GM21381 (cell line): ENCODE data around the gene IFT74.
"Not testable (repeated sequence)": the region's sequence is repeated elsewhere in the genome, so short reads cannot be mapped to it uniquely, and the experiment has no call there.

Experiments
- ATAC-seq: cut with Tn5 transposase; IDR thresholded peaks from one replicate; pipeline ENCODE4 v1.9.1; 2021; ENCODE audit warnings: mild to moderate bottlenecking, moderate library complexity; ENCODE audit not compliant: unreplicated experiment

The IFT74 gene

DNA sequence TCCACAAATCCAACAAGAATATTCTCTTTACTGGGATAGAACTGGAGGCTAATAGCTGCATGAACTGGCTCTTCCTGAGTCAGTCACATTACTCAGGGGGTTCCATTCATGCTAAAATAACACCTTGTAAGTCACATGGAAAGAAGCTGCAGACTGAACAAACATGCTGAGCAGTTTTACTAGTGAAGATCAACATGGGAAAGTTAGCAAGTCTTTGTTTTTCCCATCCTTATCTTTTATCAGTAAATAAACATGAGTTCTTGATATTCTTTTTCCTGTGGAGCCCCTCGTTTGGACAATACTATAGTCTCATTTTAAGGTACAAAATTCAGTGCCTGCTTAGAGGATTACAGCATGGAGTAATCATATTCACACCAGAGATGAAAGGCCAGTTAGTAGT is 109.1 kb downstream of the IFT74 start:
- no peak for ATAC-seq

DNA sequence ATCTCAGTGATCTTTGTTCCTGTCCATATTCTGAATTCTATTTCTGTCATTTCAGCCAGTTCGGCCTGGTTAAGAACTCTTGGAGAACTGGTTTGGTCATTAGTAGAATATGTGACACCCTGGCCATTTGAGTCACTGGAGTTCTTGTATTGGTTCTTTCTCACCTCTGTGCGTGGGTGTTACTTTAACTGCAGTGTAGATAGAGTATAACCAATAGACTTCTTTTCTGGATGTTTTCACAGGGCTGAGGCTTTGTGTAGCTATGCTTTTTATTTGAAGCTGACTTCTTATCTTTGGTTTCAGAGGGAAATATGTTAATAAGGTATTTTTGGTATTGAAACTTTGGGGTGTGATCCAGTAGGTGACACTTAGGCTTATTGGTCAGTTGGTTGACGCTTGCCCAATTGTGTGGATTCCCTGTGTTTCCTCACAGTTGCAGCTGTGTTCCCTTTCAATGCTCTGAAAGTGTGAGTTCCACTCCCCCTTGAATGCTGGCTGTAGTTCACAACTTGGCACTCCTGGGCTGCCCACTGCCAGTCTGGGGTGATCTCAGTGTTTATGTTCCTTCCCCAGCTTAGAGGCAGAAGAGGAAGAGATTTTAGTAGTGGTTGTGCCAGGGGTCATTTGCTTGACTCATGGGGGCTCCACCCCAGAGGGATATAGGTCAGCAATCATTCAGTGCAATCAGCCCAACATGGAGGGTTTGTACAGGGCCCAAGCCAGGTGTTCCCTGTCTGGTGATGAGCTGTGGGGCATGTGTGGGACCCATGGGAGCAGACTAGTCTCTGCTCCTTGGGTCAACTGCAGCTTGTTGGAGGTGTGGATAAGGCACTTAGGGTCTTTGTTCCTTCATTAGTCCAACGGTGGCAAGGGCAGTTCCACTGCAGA is 117.9 kb downstream of the IFT74 start:
- ATAC-seq, result no peak

DNA sequence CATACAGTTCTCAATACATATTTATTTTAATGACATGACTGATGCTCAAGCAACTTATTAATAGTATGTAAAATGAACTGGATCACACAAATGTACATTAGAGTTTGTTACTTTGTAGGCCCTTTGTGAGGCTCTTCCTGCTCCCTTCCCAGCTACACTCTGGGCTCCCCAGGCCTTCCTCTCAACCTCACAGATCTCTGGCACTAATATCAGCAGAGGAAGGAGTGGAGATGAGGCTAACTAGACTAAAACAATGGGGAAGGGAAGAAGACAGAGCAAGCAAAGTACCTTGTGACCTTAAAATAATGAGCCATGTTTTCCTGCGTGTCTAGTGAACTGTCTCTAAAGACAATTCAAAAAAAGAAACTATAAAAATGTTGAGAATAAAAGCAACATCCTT is 122.5 kb downstream of the IFT74 start:
- no peak for ATAC-seq

DNA sequence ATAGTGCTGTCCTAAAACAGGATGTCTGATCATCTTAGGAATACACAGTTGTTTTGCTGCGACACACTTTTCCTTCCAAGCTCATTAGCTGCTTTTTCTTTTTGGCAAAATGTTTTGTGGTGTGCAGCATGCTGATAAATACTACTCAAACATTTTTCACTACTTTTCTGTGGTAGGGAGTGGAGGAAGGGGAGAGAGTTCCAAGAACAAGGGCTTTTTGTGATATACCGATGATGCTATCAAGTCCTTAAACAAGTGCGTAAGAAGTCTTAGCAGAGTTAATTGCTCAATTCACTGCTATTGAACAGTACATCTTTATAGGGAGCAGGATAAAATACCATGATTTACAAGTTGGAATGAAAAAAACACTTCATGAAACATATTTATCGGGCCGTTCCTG is 129.2 kb downstream of the IFT74 start:
- no peak for ATAC-seq

DNA sequence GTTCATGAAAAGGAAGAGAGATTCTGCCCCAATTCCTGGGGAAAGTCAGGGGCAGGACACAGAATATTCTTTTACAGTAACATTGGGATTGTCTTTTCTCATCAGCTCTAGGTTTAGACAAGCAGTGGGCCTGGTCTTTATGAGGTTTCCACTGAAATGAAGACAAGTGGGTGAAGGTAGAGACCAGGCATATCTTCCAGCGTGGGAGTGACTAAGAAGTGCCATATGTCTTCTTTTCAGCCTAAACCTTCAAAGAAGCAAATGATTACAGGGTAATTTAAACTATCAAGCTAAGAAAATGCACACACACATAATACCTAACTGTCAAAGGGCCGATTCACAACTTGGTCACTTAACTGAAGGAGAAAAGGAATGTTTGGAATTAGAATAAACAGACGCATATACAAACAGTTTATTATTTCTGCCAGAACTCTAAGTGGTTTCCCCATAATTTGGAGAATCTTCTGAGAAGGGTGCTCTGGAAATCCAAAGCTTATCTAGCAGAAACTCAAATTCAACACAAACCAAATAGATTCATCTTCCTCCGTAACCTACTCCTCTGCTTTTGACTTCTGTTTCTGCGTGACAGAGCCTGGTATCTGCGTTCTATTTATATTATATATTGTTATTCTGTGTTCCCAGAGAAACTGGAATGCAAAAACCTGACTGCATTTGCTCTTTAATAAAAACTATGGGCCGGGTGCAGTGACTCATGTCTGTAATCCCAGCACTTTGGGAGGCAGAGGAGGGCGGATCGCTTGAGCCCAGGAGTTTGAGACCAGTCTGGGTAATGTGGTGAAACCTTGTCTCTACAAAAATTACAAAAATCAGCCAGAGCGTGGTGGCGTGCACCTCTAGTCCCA is 130.8 kb downstream of the IFT74 start:
- ATAC-seq, result no peak

DNA sequence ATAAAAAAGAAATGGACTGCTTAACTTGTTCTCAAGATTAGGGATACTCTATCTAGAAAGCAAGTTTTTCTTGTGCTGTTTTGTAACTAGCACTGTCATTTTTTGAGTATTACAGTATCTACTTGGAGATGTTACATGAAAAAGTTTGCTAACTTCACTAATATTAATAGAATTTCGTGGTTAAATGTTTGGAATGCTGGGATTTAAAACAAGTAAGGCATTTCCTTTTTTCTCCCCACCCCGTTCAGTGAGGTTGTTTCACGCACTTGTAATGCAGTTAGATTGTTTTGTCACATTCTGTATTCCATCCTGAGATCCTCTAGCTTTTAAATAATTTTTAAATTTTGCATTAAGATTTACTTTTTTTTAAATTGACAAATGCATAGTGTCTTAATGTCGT is 132.8 kb downstream of the IFT74 start:
- no peak for ATAC-seq

DNA sequence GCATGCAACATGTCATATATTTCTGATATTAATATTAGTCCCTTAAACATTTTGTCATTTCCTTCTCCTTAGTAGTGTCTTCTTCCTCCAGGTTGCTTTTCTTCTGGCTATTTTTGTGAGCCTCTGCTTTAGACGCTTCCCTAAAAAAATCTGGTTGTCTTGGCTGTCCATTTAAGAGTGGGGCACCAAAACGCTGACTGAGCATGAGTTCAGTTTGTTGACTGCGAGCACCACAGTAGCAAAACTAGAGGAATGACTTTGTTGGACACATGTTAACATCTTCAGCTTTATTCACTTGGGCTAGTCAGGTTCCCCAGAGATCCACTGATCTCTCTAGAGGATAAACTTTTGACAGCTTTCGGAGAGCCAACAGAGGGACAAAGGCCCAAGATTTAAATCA is 133.5 kb downstream of the IFT74 start:
- ATAC-seq, result no peak

DNA sequence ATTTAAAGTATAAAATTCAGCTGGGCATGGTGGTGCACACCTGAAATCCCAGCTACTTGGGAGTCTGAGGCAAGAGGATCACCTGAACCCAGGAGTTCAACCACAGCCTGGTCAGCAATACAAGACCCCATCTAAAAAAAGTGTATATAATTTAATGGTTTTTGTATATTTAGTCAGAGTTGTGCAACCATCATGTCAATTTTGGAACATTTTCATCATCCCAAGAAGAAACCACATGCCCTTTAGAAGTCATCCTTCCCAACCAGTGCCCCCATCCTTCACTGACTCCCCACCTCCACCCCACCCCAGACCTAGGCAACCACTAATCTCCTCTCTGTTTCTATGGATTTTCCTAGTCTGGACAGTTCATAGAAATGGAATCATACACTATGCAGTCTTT is 134.0 kb downstream of the IFT74 start:
- no peak for ATAC-seq

DNA sequence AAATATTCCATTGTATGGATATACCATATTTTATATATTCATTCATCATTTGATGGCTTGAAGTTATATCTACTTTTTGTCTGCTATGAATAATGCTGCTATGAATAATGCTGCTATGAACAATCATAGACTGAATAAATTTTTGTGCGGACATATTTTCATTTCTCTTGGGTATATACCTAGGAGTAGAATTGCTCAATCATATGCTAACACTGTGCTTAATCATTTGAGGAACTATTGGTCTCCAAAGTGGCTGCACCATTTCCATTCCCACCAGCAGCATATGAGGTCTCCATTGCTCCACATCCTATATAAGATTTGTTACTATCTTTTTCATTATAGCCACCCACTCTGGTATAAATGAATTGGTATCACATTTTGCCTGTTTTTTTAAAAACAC is 134.5 kb downstream of the IFT74 start:
- no peak for ATAC-seq

DNA sequence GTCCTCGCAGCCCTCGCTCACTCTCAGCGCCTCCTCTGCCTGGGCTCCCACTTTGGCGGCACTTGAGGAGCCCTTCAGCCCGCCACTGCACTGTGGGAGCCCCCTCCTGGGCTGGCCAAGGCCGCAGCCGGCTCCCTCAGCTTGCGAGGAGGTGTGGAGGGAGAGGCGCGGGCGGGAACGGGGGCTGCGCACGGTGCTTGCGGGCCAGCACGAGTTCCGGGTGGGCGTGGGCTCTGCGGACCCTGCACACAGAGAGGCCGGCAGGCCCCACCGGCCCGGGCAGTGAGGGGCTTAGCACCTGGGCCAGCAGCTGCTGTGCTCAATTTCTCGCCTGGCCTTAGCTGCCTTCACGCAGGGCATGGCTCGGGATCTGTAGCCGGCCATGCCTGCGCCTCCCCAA is 136.3 kb downstream of the IFT74 start:
- not testable (repeated sequence) for ATAC-seq

DNA sequence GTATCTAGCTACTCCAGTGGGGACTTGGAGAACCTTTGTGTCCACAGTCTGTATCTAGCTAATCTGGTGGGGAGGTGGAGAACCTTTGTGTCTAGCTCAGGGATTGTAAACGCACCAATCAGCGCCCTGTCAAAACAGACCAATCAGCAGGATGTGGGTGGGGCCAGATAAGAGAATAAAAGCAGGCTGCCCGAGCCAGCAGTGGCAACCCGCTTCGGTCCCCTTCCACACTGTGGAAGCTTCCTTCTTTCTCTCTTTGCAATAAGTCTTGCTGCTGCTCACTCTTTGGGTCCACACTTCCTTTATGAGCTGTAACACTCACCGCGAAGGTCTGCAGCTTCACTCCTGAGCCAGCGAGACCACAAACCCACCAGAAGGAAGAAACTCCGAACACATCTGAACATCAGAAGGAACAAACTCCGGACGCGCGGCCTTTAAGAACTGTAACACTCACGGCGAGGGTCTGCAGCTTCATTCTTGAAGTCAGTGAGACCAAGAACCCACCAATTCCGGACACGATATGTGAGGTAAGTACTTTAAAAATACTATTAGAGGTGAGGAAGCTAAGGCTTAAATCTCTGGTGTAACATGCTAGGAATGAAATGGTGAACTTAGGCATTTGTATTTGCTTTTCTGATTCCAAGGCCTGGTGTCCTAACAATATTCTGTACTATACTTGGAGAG is 137.3 kb downstream of the IFT74 start:
- ATAC-seq, result not testable (repeated sequence)

DNA sequence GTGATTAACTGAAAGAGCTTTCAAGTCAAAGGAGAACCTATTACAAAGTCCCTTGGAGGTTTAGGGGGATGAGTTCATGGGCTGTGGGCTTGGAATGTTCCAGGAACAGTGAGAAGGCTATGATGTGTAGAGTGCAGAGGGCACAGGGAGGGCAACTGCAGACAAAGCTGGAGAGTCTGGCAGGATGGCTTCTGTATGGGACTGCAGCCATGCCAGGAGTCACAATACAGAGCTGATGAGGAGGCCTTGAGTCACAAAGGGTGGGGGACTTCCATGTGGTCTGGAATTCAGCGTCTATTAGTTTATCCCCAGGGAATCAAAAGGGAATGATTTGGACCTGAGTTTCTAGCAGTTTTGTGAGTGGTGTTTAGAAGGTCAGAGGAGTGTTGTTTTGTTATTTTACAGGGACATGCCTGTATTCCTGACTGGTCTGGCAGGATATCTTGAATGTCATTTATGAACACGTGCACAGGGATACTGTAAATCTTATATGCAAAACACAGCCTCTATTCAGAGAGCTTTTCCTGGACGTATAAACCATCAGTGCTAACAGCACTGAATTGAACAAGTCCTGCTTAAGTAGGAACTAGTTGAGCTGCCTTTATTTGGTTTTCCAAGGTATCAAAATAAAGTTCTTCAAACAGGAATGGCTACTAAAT is 138.6 kb downstream of the IFT74 start:
- no peak for ATAC-seq

DNA sequence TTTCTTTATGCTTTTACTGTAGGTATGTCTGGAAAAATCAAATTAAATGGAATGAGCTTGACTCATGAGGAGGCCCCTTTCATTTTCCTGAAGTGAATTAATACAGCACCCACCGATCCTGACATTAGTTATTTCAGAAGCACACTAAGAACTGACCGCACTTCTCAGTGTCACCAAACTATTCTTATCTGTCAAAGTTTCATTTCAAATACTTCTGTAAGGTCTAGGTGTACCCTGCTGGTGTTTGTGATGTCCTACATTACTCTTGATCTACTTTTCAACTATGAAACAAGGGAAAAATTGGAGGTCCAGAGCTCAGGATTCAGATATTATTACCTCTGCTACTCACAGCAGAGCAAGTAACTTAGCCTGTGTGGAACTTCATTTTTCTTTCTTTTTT is 151.0 kb downstream of the IFT74 start:
- ATAC-seq, result no peak

DNA sequence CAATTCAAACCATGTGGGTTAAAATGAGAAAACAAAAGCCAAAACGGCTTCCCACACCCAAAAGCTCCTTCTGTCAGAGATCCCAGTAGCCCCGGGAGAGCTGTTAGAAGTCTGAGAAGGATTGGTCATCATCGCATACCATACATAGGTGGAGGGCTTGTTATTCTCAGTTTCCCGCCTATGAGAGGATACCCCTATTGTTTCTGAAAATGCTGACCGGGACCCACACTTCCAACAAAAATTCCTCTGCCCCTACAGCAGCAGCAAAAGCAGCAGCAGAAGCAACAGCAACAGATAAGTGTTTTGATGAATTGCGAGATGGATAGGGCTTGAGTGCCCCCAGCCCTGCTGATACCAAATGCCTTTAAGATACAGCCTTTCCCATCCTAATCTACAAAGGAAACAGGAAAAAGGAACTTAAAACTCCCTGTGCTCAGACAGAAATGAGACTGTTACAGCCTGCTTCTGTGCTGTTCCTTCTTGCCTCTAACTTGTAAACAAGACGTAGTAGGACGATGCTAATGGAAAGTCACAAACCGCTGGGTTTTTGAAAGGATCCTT is 152.8 kb downstream of the IFT74 start, which contains the start of gene TEK:
Gene TEK (plus strand): TSS at position 245 of the 561 bp plus-strand sequence. CDS start 366 bp downstream, outside the sequence.
- no peak for ATAC-seq

DNA sequence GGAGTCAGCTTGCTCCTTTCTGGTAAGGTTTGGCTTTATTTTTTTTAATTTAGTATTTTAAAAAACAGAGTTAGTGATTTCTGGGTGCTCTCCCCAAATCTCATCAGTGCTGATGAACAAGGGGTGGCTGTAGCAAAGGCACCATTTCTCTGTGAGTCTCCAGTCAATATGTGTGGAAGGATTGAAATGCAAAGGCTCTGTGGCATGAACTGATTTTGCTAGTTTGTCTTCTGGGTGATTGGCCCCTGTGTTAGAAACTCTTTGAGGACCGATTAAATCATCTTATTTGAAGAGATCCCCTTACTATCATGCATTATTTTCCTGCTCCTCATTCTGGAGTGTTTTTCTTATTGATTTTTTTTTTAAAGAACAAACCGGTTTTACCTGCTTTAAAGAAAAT is 153.4 kb downstream of the IFT74 start:
- ATAC-seq, result no peak

DNA sequence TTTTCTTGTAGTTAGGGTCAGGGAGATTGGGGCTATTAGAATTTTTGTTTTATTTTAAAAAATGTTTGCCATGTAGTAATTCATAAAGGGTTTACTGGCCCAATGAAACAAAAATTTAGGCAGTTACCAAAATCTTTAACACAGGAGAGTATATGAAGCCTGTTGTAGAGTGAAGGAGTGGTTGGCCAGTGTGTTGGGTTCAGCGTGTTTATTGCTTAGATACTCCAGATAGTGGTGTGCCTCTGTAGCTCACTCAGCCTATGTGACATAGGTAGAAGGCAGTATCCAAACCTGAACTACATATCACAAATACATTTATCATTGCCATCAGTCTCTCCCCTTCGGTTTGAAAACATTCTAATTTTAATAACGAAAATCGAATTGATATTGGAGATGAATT is 154.0 kb downstream of the IFT74 start:
- no peak for ATAC-seq

DNA sequence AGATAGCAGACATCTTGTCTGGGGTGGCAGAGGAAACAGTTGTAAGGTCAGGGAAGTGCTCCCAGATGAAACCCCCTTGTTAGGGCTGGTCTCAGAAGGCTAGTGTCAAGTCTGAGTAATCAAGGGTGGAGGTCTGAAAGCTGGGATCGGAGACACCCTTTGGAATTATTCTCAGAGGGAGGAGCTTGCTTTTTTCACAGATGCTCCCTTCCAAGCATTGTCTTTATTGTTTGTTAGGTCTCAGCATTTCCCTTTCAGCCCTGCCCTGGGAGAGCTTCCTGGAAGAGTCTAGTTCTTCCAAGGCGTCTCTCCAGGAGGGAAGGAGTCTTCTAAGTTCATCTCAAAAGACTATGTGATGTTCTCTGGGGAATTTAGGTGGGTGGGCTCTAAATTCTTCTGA is 156.0 kb downstream of the IFT74 start:
- ATAC-seq, result no peak
